Body of pancreas (tissue), 4 donors: ENCODE measurements around the gene ENG.

Experiments used
- CTCF ChIP-seq, 7 experiments: fragments of 450-650 bp in 4 of 7; fragments of 200-600 bp in 3 of 7; sonication (generic) in 3 of 7; IDR thresholded peaks; one replicate each; pipeline ENCODE4 v1.5.1; 2016 to 2019; ENCODE audit warnings: antibody characterized with exemption in 7 of 7
- POLR2A ChIP-seq, 3 donors: fragments of 450-650 bp; IDR thresholded peaks; one replicate each; pipeline ENCODE4 v1.6.1; 2016; ENCODE audit warnings: antibody characterized with exemption in 3 of 3, mild to moderate bottlenecking in 2 of 3

GRCh38 chr9:127794001-127794791 is 60.3 kb downstream of the ENG start:
- TF ChIP-seq CTCF (IDR thresholded peaks at IDR 0.05) = no peak
- TF ChIP-seq POLR2A (IDR thresholded peaks at IDR 0.05) = no peak
